ENCODE results near the gene MRC2. TPM values are rescaled to one million over a fixed set of nuclear protein-coding genes. Genes with fewer than 3 reads are reported as not detected.
"Not testable (repeated sequence)": the region's sequence is repeated elsewhere in the genome, so short reads cannot be mapped to it uniquely, and the experiment has no call there.

Gene MRC2
- total RNA-seq, 1 donor from 2014 or later = 127 TPM

- H3K27ac ChIP-seq = peak overlapping the region; percentile 76
- no peaks in the 10 kb centered on the region for H3K9me3 ChIP-seq
- peaks cover 8% of the 10 kb centered on the region for H3K4me1 ChIP-seq
- no peaks in the 10 kb centered on the region for H3K27me3 ChIP-seq
- H3K4me3 ChIP-seq = no peak overlapping the region
- ATAC-seq (peak; percentile 72), DNase-seq (no peak)
- peaks cover 87% of the 10 kb centered on the region for H3K36me3 ChIP-seq
- intact Hi-C loops (cut with DNase I) = no loop called here
- peak; percentile 26 for TF ChIP-seq CTCF (IDR thresholded peaks at IDR 0.05)
These were observed 26.0 kb upstream of the MRC2 start for GRCh38 chr17:62601471-62601870.

GRCh38 chr17:62603783-62604182 lies 23.7 kb upstream of the MRC2 start:
- H3K27ac ChIP-seq; H3K4me3 ChIP-seq; H3K4me1 ChIP-seq; H3K27me3 ChIP-seq; DNase-seq; ATAC-seq; H3K9me3 ChIP-seq; intact Hi-C loops (cut with DNase I): not testable (repeated sequence)
- peaks cover 93% of the 10 kb centered on the region for H3K36me3 ChIP-seq

GRCh38 chr17:62605588-62605987 lies 21.9 kb upstream of the MRC2 start:
- H3K27me3 ChIP-seq = no peaks in the 10 kb centered on the region
- DNase-seq (no peak), ATAC-seq (no peak)
- no peak overlapping the region for H3K4me3 ChIP-seq
- intact Hi-C loops (cut with DNase I) = no loop called here
- no peak overlapping the region for H3K27ac ChIP-seq
- no peaks in the 10 kb centered on the region for H3K9me3 ChIP-seq
- H3K4me1 ChIP-seq = no peaks in the 10 kb centered on the region
- TF ChIP-seq CTCF (IDR thresholded peaks at IDR 0.05) = no peak
- peaks cover 94% of the 10 kb centered on the region for H3K36me3 ChIP-seq

- ATAC-seq = peak; percentile 52
- Histone ChIP-seq H3K4me1 (no peaks in the 10 kb centered on the region), H3K4me3 (no peak overlapping the region), H3K27me3 (no peaks in the 10 kb centered on the region), H3K27ac (no peak overlapping the region), H3K9me3 (no peaks in the 10 kb centered on the region), H3K36me3 (peaks cover 99% of the 10 kb centered on the region)
- intact Hi-C loops (cut with DNase I) = no loop called here
- no peak for TF ChIP-seq CTCF (IDR thresholded peaks at IDR 0.05)
- DNase-seq = no peak
These were observed 16.2 kb upstream of the MRC2 start for GRCh38 chr17:62611292-62611691.

GRCh38 chr17:62611728-62612127 lies 15.7 kb upstream of the MRC2 start:
- ATAC-seq = peak; percentile 68

GRCh38 chr17:62612289-62612688 lies 15.2 kb upstream of the MRC2 start:
- intact Hi-C loops (cut with DNase I); H3K9me3 ChIP-seq; H3K4me3 ChIP-seq; ATAC-seq; H3K4me1 ChIP-seq; H3K27ac ChIP-seq; DNase-seq; H3K27me3 ChIP-seq: not testable (repeated sequence)
- H3K36me3 ChIP-seq = peaks cover 91% of the 10 kb centered on the region

More at GRCh38 chr17:62611728-62612127, 15.7 kb upstream of the MRC2 start:
- Histone ChIP-seq H3K4me3 (no peak overlapping the region), H3K9me3 (no peaks in the 10 kb centered on the region), H3K36me3 (peaks cover 96% of the 10 kb centered on the region), H3K4me1 (no peaks in the 10 kb centered on the region), H3K27ac (no peak overlapping the region), H3K27me3 (no peaks in the 10 kb centered on the region)
- no peak for TF ChIP-seq CTCF (IDR thresholded peaks at IDR 0.05)
- DNase-seq = no peak
- intact Hi-C loops (cut with DNase I) = no loop called here

- intact Hi-C loops (cut with DNase I); H3K4me1 ChIP-seq; H3K27me3 ChIP-seq; H3K27ac ChIP-seq; DNase-seq; H3K4me3 ChIP-seq; ATAC-seq; H3K9me3 ChIP-seq: not testable (repeated sequence)
- H3K36me3 ChIP-seq = peaks cover 83% of the 10 kb centered on the region
These were observed 14.4 kb upstream of the MRC2 start for GRCh38 chr17:62613095-62613494.

All from upper lobe of right lung (tissue), 1 donor.